AG09309 (cell line): ENCODE results near the gene UBE2K.
"Not testable (repeated sequence)": the region's sequence is repeated elsewhere in the genome, so short reads cannot be mapped to it uniquely, and the experiment has no call there.

Experiments used
- DNase-seq: peaks from one replicate; pipeline ENCODE4 v3.0.0-alpha.2; 2010; ENCODE audit warnings: low read depth
- H3K4me3 ChIP-seq: 2 replicates; pipeline ENCODE4 v1.5.1; 2011; ENCODE audit warnings: mild to moderate bottlenecking, low read depth, low read length, moderate library complexity; ENCODE audit not compliant: control insufficient read depth
- TF ChIP-seq, protein P1 (sequence below): IDR thresholded peaks from 2 replicates; pipeline ENCODE4 v1.5.1; 2011; ENCODE audit warnings: mild to moderate bottlenecking, low read depth, low read length, inconsistent platforms; ENCODE audit not compliant: insufficient read depth, control insufficient read depth; ENCODE audit errors: missing control alignments

Gene UBE2K

DNA sequence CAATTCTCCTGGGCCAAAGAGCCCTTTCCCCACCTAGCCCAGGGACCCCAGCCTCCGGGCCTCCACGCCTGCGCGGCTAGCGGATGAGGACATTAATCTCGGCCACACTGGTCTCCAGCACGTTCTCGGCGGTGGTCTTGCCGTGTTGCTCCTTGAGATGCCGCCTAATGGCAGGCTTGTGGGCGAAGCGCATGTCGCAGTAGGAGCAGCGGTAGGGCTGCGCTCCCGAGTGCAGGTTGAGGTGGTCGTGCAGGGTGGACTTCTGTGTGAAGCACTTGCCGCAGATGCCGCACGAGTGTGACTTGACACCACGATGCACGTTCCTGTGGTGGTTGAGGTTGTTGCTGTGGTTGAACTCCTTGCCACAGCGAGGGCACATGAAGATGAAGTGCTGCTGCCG is 72.1 kb downstream of the UBE2K start:
- H3K4me3 ChIP-seq, result no peak overlapping the region
- no peak for DNase-seq
- TF ChIP-seq, protein P1, sequence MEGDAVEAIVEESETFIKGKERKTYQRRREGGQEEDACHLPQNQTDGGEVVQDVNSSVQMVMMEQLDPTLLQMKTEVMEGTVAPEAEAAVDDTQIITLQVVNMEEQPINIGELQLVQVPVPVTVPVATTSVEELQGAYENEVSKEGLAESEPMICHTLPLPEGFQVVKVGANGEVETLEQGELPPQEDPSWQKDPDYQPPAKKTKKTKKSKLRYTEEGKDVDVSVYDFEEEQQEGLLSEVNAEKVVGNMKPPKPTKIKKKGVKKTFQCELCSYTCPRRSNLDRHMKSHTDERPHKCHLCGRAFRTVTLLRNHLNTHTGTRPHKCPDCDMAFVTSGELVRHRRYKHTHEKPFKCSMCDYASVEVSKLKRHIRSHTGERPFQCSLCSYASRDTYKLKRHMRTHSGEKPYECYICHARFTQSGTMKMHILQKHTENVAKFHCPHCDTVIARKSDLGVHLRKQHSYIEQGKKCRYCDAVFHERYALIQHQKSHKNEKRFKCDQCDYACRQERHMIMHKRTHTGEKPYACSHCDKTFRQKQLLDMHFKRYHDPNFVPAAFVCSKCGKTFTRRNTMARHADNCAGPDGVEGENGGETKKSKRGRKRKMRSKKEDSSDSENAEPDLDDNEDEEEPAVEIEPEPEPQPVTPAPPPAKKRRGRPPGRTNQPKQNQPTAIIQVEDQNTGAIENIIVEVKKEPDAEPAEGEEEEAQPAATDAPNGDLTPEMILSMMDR, result no peak

DNA sequence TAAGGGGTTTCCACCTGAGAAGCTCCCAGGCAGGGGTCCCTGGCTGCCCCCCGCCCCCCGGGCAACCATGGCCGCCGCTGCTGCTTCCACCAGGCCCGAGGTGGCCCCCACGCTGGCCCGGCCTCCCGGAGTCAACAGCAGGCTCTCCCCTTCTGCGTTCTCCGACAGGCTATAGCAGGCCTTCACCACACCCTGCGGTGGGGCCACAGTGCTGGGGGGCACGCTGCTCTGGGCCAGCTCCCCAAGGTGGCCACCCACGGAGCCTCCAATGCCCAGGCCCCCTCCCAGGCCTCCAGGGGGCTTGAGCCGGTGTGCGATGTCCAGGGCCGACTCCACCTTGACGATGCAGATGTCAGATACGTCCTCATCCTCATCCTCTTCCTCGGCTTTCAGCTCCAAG is 72.5 kb downstream of the UBE2K start:
- no peak overlapping the region for H3K4me3 ChIP-seq
- no peak for DNase-seq
- TF ChIP-seq, protein P1, result no peak

DNA sequence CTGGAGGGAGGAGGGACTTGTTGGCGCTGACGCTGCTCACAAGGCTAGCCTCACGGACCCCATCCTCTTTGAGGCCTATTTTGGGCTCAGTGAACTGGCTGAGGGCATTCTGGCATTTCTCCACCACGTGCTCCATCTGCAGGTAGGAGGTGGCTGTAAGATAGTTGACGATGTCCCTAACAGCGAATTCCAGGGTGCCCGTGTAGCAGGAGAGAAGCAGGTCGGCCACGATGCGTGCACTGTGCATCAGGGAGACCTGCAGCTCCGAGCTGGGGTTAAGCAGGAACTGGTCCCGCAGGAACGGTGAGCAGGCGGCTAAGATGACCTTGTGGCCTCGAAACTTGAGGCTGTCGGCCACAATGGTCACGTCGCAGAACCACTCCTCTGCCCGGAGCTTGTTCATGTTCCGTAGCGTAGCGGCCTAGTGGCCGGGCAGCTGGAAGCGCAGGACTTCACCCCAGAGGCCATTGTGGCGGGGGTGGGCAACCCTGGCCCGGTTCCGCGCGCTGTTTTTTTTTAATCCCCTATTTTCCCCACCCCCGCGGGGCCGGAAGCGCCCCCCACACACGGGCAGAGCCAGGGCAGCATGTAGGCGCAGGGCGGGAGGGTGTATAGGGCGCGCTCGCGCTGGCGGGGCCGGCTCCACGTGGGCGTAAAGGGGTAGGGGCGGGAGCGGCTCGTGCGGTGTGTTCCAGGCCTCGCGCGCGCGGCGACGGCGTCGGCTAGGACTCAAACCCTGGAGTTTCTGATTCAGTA is 73.2 kb downstream of the UBE2K start:
- TF ChIP-seq, protein P1, result no peak
- no peak for DNase-seq
- H3K4me3 ChIP-seq, result no peak overlapping the region

DNA sequence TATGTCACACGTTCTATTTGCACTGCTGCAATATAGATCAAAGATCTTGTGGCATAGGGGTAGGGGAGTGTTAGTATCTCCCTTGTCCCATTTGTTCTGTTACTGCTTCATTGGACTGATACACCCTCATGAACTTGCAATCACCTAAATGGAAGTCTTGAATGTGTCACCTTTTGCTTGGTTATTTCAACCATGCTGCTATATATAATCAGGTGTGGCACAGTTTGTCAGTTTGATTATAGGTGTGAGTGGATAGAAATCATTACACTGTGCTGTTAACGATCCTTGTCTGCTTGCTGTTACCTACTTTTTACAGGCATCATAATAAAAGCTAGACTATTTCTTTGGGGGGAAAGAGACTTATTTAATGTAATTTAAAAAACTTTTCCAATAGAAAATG is 84.1 kb downstream of the UBE2K start:
- DNase-seq, H3K4me3 ChIP-seq: not testable (repeated sequence)

DNA sequence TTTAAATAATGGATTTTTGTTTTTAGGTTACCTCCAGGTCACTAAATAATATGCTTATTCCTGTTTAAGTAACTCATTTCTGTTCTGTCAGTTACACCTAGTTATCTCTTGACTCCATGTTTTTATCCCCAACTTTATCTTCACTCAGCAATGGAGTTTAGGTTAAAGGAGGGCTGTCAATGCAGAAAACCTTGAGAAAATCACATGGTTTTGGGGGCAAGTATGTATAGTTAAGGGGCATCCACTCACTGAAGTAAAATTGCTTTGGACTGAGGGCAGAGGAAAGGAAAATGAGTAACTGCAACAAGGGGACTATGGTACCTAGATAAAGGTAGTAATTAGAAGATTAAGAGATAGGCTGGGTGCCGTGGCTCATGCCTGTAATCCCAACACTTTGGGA is 87.1 kb downstream of the UBE2K start:
- DNase-seq, result no peak
- TF ChIP-seq, protein P1, result no peak
- no peak overlapping the region for H3K4me3 ChIP-seq

DNA sequence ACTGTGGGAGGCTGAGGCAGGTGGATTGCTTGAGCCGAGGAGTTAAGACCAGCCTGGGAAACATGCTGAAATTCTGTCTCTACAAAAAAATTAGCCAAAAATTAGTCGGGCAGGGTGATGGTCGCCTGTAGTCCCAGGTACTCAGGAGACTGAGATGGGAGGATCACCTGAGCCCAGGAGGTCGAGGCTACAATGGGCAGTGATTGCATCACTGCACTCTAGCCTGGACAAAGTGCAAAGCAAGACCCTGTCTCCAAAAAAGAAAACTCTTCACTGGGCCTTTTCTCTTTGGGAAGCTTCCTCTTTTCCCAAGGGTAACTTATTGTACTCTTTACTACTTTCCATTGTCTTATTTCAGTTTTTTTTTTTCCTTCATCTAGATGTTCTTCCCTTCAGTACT is 88.9 kb downstream of the UBE2K start:
- TF ChIP-seq, protein P1, result no peak
- no peak overlapping the region for H3K4me3 ChIP-seq
- DNase-seq, result no peak

DNA sequence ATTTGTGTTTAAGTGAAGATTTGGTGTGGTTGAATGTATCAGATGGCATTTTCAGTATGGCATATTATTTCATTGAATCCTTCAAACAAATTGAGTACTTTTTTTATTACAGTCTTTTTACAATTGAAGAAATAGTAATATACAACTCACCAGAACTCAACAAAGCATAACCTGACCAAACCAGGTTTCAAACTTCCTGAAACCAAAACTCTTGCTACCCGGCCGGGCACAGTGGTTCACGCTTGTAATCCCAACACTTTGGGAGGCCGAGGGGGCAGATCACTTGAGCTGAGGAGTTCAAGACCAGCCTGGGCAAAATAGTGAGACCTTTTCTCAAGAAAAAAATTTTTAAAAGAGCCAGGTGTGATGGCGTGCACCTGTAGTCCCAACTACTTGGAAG is 94.2 kb downstream of the UBE2K start:
- DNase-seq, result no peak
- H3K4me3 ChIP-seq, result no peak overlapping the region
- TF ChIP-seq, protein P1, result no peak
